Ishikawa (cell line): ENCODE measurements around the gene S100A4.

Source experiments
- CEBPB ChIP-seq: IDR thresholded peaks from 2 replicates; pipeline ENCODE4 v1.6.1; 2012
- CREB1 ChIP-seq: IDR thresholded peaks from 2 replicates; pipeline ENCODE4 v1.6.1; 2012; ENCODE audit warnings: low read depth
- EGR1 ChIP-seq: IDR thresholded peaks from 2 replicates; pipeline ENCODE4 v1.6.1; 2012
- EP300 ChIP-seq: IDR thresholded peaks from 2 replicates; pipeline ENCODE4 v1.6.1; 2012; ENCODE audit warnings: borderline replicate concordance
- FOXM1 ChIP-seq: IDR thresholded peaks from 2 replicates; pipeline ENCODE4 v1.6.1; 2012; ENCODE audit warnings: low read depth, borderline replicate concordance
- NFIC ChIP-seq: IDR thresholded peaks from 2 replicates; pipeline ENCODE4 v1.6.1; 2012
- RAD21 ChIP-seq: IDR thresholded peaks from 2 replicates; pipeline ENCODE4 v1.6.1; 2012; ENCODE audit warnings: low read depth
- TAF1 ChIP-seq: IDR thresholded peaks from 2 replicates; pipeline ENCODE4 v1.6.1; 2012; ENCODE audit warnings: low read depth, mild to moderate bottlenecking
- TCF12 ChIP-seq: IDR thresholded peaks from 2 replicates; pipeline ENCODE4 v1.6.1; 2012; ENCODE audit warnings: low read depth
- TEAD4 ChIP-seq: IDR thresholded peaks from 2 replicates; pipeline ENCODE4 v1.6.1; 2012
- YY1 ChIP-seq: IDR thresholded peaks from 2 replicates; pipeline ENCODE4 v1.6.1; 2012; ENCODE audit warnings: low read depth
- ZBTB7A ChIP-seq: IDR thresholded peaks from 2 replicates; pipeline ENCODE4 v1.6.1; 2012; ENCODE audit warnings: low read depth
- TF ChIP-seq, protein P1 (sequence below): IDR thresholded peaks from 2 replicates; pipeline ENCODE4 v1.6.1; 2012
- TF ChIP-seq, protein P2 (sequence below): IDR thresholded peaks from 2 replicates; pipeline ENCODE4 v1.6.1; 2012
- TF ChIP-seq, protein P3 (sequence below): IDR thresholded peaks from 2 replicates; pipeline ENCODE4 v1.6.1; 2012; ENCODE audit warnings: low read depth, mild to moderate bottlenecking

Gene S100A4

DNA sequence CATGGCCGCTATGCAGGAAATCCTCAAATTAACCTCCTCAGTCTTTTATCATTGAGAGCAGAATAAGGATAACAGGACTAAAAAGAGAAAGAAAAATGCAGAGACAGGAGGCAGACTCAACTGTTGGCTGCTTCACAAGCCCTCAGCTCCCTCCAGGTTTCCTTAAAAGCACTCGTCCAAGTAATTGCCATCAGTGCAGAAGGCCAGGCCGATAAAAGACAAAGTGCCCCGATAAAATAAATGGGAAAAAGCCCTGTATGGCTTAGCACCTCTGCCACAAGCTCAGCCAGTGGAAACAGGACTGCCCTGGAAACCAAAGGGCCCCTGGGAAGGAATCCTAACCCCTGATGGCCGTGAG, 17.9 kb downstream of the S100A4 start:
- TF ChIP-seq YY1 (no peak), TEAD4 (no peak), RAD21 (no peak), EP300 (no peak), CEBPB (no peak), TAF1 (no peak), NFIC (no peak), ZBTB7A (no peak), TCF12 (no peak)
- TF ChIP-seq, protein P1, sequence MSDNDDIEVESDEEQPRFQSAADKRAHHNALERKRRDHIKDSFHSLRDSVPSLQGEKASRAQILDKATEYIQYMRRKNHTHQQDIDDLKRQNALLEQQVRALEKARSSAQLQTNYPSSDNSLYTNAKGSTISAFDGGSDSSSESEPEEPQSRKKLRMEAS, result no peak
- TF ChIP-seq, protein P2, sequence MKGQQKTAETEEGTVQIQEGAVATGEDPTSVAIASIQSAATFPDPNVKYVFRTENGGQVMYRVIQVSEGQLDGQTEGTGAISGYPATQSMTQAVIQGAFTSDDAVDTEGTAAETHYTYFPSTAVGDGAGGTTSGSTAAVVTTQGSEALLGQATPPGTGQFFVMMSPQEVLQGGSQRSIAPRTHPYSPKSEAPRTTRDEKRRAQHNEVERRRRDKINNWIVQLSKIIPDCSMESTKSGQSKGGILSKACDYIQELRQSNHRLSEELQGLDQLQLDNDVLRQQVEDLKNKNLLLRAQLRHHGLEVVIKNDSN, result no peak
- TF ChIP-seq, protein P3, sequence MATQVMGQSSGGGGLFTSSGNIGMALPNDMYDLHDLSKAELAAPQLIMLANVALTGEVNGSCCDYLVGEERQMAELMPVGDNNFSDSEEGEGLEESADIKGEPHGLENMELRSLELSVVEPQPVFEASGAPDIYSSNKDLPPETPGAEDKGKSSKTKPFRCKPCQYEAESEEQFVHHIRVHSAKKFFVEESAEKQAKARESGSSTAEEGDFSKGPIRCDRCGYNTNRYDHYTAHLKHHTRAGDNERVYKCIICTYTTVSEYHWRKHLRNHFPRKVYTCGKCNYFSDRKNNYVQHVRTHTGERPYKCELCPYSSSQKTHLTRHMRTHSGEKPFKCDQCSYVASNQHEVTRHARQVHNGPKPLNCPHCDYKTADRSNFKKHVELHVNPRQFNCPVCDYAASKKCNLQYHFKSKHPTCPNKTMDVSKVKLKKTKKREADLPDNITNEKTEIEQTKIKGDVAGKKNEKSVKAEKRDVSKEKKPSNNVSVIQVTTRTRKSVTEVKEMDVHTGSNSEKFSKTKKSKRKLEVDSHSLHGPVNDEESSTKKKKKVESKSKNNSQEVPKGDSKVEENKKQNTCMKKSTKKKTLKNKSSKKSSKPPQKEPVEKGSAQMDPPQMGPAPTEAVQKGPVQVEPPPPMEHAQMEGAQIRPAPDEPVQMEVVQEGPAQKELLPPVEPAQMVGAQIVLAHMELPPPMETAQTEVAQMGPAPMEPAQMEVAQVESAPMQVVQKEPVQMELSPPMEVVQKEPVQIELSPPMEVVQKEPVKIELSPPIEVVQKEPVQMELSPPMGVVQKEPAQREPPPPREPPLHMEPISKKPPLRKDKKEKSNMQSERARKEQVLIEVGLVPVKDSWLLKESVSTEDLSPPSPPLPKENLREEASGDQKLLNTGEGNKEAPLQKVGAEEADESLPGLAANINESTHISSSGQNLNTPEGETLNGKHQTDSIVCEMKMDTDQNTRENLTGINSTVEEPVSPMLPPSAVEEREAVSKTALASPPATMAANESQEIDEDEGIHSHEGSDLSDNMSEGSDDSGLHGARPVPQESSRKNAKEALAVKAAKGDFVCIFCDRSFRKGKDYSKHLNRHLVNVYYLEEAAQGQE, result no peak

DNA sequence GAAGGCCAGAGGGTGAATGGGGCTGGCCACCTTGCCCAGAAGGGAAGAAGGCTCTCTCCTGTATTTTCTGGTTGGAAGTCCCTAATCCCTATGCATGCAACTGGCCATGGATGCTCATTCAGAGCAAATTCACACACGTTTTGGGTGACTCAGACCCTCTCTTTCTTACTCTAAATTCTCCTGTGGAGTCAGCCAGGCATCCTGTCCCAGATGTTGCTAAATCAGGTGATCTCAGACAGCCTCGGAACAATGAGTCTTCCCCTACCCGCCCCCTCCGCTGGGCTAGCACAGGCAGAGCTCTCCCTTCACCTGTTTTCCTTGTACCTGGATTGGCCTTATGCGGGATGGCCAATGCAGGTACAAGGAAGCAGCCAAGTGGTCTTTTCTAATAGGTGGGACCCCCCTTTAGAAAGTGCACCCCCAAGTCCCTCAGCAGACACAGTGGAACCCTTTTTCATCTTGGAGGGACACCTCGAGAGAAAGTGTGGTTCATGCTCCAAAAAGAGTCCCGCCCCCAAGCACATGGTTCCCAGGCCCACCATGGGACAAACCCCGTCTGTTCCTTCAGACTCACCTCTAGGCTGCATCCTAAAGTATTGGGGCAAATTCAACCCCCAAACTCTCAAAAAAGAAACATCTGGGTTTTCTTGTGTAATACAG, 18.5 kb downstream of the S100A4 start:
- TF ChIP-seq, protein P2, result no peak
- TF ChIP-seq, protein P3, result no peak
- TF ChIP-seq TAF1 (no peak), TEAD4 (no peak), FOXM1 (no peak)
- TF ChIP-seq, protein P1, result no peak

DNA sequence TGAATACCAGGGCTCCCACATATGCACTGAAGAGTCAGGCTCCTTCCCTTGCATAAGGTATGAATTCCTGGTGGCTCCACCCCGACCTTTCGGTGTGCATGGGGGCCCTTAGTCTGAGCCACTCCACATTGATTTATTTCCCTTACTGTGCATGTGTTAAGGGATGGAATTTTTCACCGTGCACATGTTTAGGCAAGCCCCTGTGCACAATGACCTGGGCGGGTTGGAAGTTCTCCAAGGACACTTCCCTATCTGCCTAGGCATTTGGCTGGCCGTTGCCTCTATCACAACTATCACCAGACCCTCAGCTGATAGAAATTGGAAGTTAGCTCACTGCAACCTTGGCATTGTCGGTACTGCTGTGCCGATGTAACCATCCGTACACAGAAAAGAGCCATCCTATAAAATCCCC, 19.5 kb downstream of the S100A4 start:
- TF ChIP-seq YY1 (no peak), RAD21 (no peak), NFIC (no peak), EP300 (no peak), EGR1 (no peak), TAF1 (no peak), CEBPB (no peak), TEAD4 (no peak), CREB1 (no peak), ZBTB7A (no peak), FOXM1 (no peak), TCF12 (no peak)
- TF ChIP-seq, protein P2, result no peak
- TF ChIP-seq, protein P3, result no peak
- TF ChIP-seq, protein P1, result no peak

DNA sequence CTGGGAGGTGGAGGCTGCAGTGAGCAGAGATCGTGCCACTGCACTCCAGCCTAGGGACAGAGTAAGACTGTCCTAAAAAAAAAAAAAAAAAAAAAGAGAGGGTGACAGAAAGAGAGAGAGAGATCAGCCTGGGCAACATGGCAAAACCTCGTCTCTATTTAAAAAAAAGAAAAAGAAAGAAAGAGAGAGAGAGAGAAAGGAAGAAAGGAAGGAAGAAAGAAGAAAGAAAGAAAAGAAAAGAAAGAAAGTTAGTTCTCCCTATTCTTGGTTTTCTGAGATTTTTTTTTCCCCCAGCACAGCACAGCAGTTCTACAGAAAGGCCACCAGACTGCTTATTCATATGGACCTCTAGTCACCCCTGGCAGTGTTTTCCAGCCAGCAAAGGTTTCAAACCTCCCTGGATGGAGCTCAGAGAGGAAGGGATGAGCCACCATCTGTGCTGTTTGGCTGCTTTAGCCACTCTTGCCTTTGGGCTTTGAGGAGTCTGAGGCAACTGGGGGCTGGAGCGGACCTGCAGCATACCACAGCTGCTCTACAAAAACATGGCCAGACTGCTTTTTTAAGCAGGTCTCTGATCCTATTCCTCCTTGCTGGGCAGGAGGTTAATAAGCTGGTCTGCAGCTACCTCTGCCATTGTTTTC, 20.4 kb downstream of the S100A4 start:
- TF ChIP-seq EGR1 (no peak), TEAD4 (no peak), RAD21 (no peak), YY1 (no peak), EP300 (no peak), FOXM1 (no peak)
- TF ChIP-seq, protein P1, result no peak
- TF ChIP-seq, protein P2, result no peak
